ENCODE results near the gene KASH5. TPM values are rescaled to one million over a fixed set of nuclear protein-coding genes. Genes with fewer than 3 reads are reported as not detected.

Gene KASH5
- total and polyA plus RNA-seq, 2 donors (not counting 1 experiment from before 2014, with no cell fraction given) = 0.67 to 0.74 TPM

DNA sequence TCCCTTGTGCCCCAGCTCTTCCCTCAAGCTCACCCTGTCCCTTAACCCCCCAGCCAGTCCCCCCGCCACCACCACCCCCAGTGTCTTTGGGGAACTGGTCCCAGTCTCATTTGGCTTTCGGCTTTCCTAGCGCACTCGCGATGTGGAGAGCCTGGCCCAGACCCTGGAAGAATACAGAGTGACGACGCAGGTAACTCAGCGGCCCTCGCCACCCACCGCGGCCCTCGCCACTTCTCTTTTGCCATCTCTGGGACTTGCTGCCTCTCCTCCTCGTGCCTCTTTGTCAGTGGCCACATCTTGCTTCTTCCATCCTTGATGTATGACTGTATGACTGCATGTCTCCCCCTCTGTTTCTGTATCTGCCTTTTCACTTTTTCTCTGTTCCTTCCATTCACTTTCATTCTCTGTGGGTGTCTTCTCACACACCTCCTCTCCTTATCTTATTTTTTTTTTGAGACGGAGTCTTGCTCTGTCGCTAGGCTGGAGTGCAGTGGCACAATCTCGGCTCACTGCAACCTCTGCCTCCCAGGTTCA, 19.5 kb downstream of the KASH5 start:
- no peaks in the 10 kb centered on the region for H3K27me3 ChIP-seq (replicated peaks in 1 of 4; ENCODE audit: control extremely low read depth in 1 of 4, control insufficient read depth in 3 of 4, insufficient read depth in 4 of 4, low read length in 3 of 4)
- Mint-ChIP-seq H3K4me3 (no peak overlapping the region), H3K9me3 (ENCODE audit: insufficient read depth) (no peaks in the 10 kb centered on the region), H3K27me3 (no peaks in the 10 kb centered on the region), H3K27ac (no peak overlapping the region), H3K4me1 (peaks cover 60% of the 10 kb centered on the region)
- intact Hi-C loops (cut with micrococcal nuclease) = loop anchor here (2.0 kb wide), 1 partner anchor 17 kb away; the partner anchor contains the start of gene GFY
- H3K9me3 ChIP-seq (ENCODE audit: control extremely low read depth in 1 of 3, control insufficient read depth in 2 of 3, insufficient read depth in 1 of 3, low read length in 2 of 3) = peaks cover 0 to 3% (median 0%) of the 10 kb centered on the region in 3 donors
- no peak for TF ChIP-seq EZH2 (IDR thresholded peaks at IDR 0.05; ENCODE audit: borderline replicate concordance, insufficient read depth, low read depth, low read length, poor library complexity, severe bottlenecking)
- no peak for TF ChIP-seq CTCF (IDR thresholded peaks at IDR 0.05)
- H4K20me1 ChIP-seq (ENCODE audit: control insufficient read depth, insufficient read depth, low read length, poor library complexity, severe bottlenecking) = no peaks in the 10 kb centered on the region
- H3K9ac ChIP-seq (ENCODE audit: low read length) = no peak overlapping the region
- WGBS (ENCODE audit: insufficient coverage) = 95% methylated on average over 16 of the region's 16 CpGs
- no peaks in the 10 kb centered on the region for H3K79me2 ChIP-seq (ENCODE audit: control insufficient read depth, insufficient read depth, low read length)
- no peak overlapping the region for H3K4me3 ChIP-seq (ENCODE audit: control extremely low read depth in 1 of 5, extremely low read depth in 1 of 5, insufficient read depth in 1 of 5, low read depth in 2 of 5, low read length in 4 of 5)
- POLR2A ChIA-PET = no interaction called here
- H3K27ac ChIP-seq (ENCODE audit: low read length in 2 of 2) = no peak overlapping the region
- no peak overlapping the region for H3K4me2 ChIP-seq (replicated peaks; ENCODE audit: low read depth, low read length, poor library complexity, severe bottlenecking)
- H3K4me1 ChIP-seq (ENCODE audit: control insufficient read depth in 2 of 2, insufficient read depth in 2 of 2, low read length in 2 of 2) = peaks cover 40 to 57% of the 10 kb centered on the region in 2 donors
- no peak for DNase-seq
- CTCF ChIA-PET = interaction anchor here (1.0 to 2.1 kb wide), 2 partner anchors 16 to 22 kb away, joined by 3 to 11 read pairs; no protein-coding TSS in a partner anchor
- no peak overlapping the region for H2AFZ ChIP-seq (ENCODE audit: insufficient read depth, low read depth, low read length, poor library complexity, severe bottlenecking)
- H3K36me3 ChIP-seq (replicated peaks in 1 of 2; ENCODE audit: control extremely low read depth in 1 of 2, control insufficient read depth in 1 of 2, extremely low read depth in 1 of 2, insufficient read depth in 2 of 2, low read length in 1 of 2) = no peaks in the 10 kb centered on the region
- no peak for ATAC-seq (ENCODE audit: low read depth)

DNA sequence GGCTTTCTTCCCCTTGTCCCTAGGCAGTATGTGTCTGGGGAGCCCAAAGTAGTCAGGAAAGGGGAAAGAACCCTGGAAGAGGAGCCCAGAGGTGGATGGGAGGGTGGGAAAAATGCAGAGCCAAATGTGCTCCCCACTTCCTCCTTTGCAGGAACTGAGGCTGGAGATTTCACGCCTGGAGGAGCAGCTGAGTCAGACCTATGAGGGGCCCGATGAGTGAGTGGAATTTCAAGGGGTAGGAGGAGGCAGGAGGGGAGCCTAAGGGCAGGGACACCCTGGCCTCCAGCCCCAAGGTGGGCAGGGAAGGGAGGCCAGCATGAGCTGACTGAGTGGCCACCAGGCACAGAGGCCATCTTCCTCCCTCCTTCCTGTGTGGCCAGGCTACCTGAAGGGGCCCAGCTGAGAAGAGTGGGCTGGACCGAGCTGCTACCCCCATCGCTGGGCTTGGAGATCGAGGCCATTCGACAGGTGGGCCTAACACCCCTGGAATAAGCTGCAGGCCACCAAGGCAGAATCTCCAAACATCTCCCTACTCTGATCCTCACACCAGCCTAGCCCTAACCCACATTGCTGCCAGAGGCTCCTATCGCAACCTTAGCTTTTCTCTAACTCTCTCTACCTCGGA, 20.9 kb downstream of the KASH5 start:
- DNase-seq (no peak), ATAC-seq (ENCODE audit: low read depth) (peak; percentile 39)
- Mint-ChIP-seq H3K27ac (peak overlapping the region; percentile 78), H3K4me1 (peaks cover 50% of the 10 kb centered on the region), H3K9me3 (ENCODE audit: insufficient read depth) (no peaks in the 10 kb centered on the region), H3K27me3 (no peaks in the 10 kb centered on the region), H3K4me3 (peak overlapping the region; percentile 52)
- H2AFZ ChIP-seq (ENCODE audit: insufficient read depth, low read depth, low read length, poor library complexity, severe bottlenecking) = peak overlapping the region; percentile 74
- peaks cover 0 to 3% (median 0%) of the 10 kb centered on the region in 3 donors for H3K9me3 ChIP-seq (ENCODE audit: control extremely low read depth in 1 of 3, control insufficient read depth in 2 of 3, insufficient read depth in 1 of 3, low read length in 2 of 3)
- WGBS (ENCODE audit: insufficient coverage) = 90% methylated on average over 6 of the region's 8 CpGs
- H3K79me2 ChIP-seq (ENCODE audit: control insufficient read depth, insufficient read depth, low read length) = no peaks in the 10 kb centered on the region
- H3K4me1 ChIP-seq (ENCODE audit: control insufficient read depth in 2 of 2, insufficient read depth in 2 of 2, low read length in 2 of 2) = peaks cover 34 to 43% of the 10 kb centered on the region in 2 donors
- peak overlapping the region; percentile 71 for H3K4me2 ChIP-seq (replicated peaks; ENCODE audit: low read depth, low read length, poor library complexity, severe bottlenecking)
- no peak for TF ChIP-seq EZH2 (IDR thresholded peaks at IDR 0.05; ENCODE audit: borderline replicate concordance, insufficient read depth, low read depth, low read length, poor library complexity, severe bottlenecking)
- no peak for TF ChIP-seq CTCF (IDR thresholded peaks at IDR 0.05)
- ChIA-PET POLR2A (interaction anchor here (0.7 to 1.2 kb wide), 4 partner anchors 13 to 195 kb away, joined by 3 to 5 read pairs (median 3); no protein-coding TSS in a partner anchor), CTCF (interaction anchor here (0.7 to 4.4 kb wide), 9 partner anchors 9 to 183 kb away, joined by 3 to 25 read pairs (median 3); no protein-coding TSS in a partner anchor)
- H3K27me3 ChIP-seq (replicated peaks in 1 of 4; ENCODE audit: control extremely low read depth in 1 of 4, control insufficient read depth in 3 of 4, insufficient read depth in 4 of 4, low read length in 3 of 4) = no peaks in the 10 kb centered on the region
- intact Hi-C loops (cut with micrococcal nuclease) = loop anchor here (2.0 kb wide), 1 partner anchor 16 kb away; the partner anchor contains the start of gene GFY
- H3K27ac ChIP-seq (ENCODE audit: low read length in 2 of 2) = peak overlapping the region; percentile 50 to 55
- H3K9ac ChIP-seq (ENCODE audit: low read length) = no peak overlapping the region
- H3K4me3 ChIP-seq (ENCODE audit: control extremely low read depth in 1 of 5, extremely low read depth in 1 of 5, insufficient read depth in 1 of 5, low read depth in 2 of 5, low read length in 4 of 5) = peak overlapping the region in 1 of 5 experiments; percentile 45
- no peaks in the 10 kb centered on the region for H3K36me3 ChIP-seq (replicated peaks in 1 of 2; ENCODE audit: control extremely low read depth in 1 of 2, control insufficient read depth in 1 of 2, extremely low read depth in 1 of 2, insufficient read depth in 2 of 2, low read length in 1 of 2)
- no peaks in the 10 kb centered on the region for H4K20me1 ChIP-seq (ENCODE audit: control insufficient read depth, insufficient read depth, low read length, poor library complexity, severe bottlenecking)

Data from B cell (primary cell).